Measurements from ENCODE around the gene LMO7. TPM values are rescaled to one million over a fixed set of nuclear protein-coding genes. Genes with fewer than 3 reads are reported as not detected.

Gene LMO7
- total and polyA plus RNA-seq, 2 of the 8 experiments (the other 6 are each of a cell fraction or from before 2014, with no cell fraction given) = 8.1 to 28.3 TPM

GRCh38 chr13:75636436-75637180 lies 478 bp downstream of the LMO7 start (continued):
- TF ChIP-seq SIRT6 (IDR thresholded peaks at IDR 0.05; ENCODE audit: low read length) (no peak), SRF (IDR thresholded peaks at IDR 0.05; ENCODE audit: low read depth, low read length) (no peak), YY1 (IDR thresholded peaks at IDR 0.05; ENCODE audit: low read depth, low read length) (no peak), TEAD4 (IDR thresholded peaks at IDR 0.05; ENCODE audit: low read depth, low read length) (no peak), NANOG (IDR thresholded peaks at IDR 0.05; ENCODE audit: insufficient read depth, low read depth, low read length, poor library complexity, severe bottlenecking) (no peak), RXRA (IDR thresholded peaks at IDR 0.05; ENCODE audit: insufficient read depth, low read depth, low read length) (no peak), TAF1 (IDR thresholded peaks at IDR 0.05; ENCODE audit: low read depth, low read length) (peak; percentile 41; the same call in 1 of the 2 replicates), ATF2 (IDR thresholded peaks at IDR 0.05; ENCODE audit: low read length) (no peak), TBP (IDR thresholded peaks at IDR 0.05; ENCODE audit: low read depth, low read length) (0 out of 2 replicates have a peak, but pooled peaks have one; percentile 17), BRCA1 (IDR thresholded peaks at IDR 0.05; ENCODE audit: low read depth, low read length) (no peak), SP4 (IDR thresholded peaks at IDR 0.05; ENCODE audit: low read length) (no peak), CREB1 (IDR thresholded peaks at IDR 0.05) (no peak), SIX5 (IDR thresholded peaks at IDR 0.05; ENCODE audit: low read depth, low read length) (no peak), E2F6 (IDR thresholded peaks at IDR 0.05) (peak; percentile 55), BACH1 (IDR thresholded peaks at IDR 0.05; ENCODE audit: low read length) (peak; percentile 67), JUN (IDR thresholded peaks at IDR 0.05; ENCODE audit: low read depth, low read length) (no peak), RFX5 (IDR thresholded peaks at IDR 0.05; ENCODE audit: borderline replicate concordance, low read depth, low read length) (no peak)
